ENCODE results near the gene SYT2.

DNA sequence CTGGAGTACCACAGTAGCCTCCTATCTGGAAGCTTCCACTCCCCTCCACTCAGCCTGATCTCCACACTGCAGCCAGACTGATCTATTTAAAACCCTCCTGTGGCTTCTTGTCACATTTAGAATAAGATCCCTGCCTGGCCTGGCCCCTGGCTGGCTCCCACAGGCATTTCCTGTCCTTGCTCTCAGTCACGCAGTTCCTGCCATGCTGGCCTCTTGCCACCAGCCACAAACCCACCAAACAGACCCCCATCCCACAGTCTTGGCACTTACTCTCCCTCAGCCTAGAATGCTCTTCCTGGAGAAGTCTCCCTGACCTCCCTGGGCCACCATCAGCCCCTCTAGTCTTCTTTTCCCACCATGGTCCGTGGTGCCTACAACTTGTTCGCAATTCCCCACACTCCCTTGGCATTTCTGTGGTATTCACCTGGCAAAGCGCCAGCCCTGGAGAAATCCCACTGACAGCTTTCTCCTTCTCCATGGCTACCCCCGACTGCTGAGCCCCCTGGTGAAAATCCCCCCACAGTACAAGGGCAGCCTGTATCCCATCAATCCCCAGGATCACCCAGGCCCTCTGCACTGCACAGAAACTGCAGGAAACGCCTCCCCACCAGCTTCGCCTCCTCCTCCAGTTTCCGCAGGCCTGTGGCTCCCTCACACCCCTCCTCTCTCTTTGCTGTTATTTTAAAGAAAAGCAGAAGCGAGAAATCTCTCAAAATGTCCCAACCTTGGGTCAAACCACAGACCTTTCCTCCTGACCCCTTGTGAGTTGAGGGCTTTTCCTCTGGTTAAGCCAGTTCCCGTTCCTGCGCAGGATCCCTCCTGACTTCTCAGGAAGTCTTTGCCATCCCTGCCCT lies 94.5 kb downstream of the SYT2 start:
- TF ChIP-seq, protein P1, sequence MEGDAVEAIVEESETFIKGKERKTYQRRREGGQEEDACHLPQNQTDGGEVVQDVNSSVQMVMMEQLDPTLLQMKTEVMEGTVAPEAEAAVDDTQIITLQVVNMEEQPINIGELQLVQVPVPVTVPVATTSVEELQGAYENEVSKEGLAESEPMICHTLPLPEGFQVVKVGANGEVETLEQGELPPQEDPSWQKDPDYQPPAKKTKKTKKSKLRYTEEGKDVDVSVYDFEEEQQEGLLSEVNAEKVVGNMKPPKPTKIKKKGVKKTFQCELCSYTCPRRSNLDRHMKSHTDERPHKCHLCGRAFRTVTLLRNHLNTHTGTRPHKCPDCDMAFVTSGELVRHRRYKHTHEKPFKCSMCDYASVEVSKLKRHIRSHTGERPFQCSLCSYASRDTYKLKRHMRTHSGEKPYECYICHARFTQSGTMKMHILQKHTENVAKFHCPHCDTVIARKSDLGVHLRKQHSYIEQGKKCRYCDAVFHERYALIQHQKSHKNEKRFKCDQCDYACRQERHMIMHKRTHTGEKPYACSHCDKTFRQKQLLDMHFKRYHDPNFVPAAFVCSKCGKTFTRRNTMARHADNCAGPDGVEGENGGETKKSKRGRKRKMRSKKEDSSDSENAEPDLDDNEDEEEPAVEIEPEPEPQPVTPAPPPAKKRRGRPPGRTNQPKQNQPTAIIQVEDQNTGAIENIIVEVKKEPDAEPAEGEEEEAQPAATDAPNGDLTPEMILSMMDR (conservative IDR thresholded peaks at IDR 0.05; ENCODE audit: low read depth, low read length): no peak
- TF ChIP-seq EZH2 (IDR thresholded peaks at IDR 0.05; ENCODE audit: borderline replicate concordance, low read depth, low read length, poor library complexity, severe bottlenecking): no peak

Data from A673 (cell line).